ENCODE measurements around the gene TTLL7.

TTLL7 gene

DNA sequence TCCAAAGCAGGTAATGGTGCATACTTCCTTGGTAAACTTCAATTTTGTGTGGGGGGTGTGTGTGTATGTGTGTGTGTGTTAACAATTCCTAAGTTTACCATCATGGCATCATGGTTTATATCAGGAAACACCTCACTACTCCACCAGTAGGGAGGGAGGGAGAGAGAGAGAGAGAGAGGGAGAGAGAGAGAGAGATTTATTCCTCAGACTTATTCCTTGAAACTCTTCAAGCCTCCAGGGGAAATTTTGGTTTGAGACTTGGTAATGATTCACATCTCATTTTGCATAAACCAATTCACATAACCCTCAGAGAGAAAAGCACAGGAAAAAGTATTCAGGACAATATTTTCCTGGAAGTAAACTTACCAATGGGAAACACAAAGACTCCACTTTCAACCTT, 115.0 kb downstream of the TTLL7 start:
- no peak for DNase-seq (ENCODE audit: low read depth, low spot score)

DNA sequence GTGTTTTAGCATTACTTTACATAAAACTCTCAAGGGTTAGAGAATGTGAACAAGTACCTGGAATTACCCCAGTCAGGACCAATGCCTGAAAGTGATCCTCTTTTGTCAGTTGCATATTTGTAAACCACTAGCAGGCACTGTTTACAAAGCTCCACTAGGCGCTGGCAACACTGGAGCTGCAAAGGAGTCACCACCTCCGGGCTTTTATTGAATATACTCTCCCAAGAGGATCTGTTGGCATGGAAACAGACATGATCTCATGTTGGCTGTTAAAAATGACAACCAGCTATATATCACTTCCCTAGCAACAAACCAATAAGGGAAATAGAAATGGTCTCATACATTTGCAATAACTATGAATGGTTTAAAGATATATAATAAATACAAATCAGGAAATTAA, 116.0 kb downstream of the TTLL7 start:
- DNase-seq (ENCODE audit: low read depth, low spot score) = peak; percentile 11

GRCh38 chr1:83872515-83872914, 126.4 kb downstream of the TTLL7 start:
- no peak for DNase-seq (ENCODE audit: low read depth, low spot score)

- no peak for DNase-seq (ENCODE audit: low read depth, low spot score)
Observed at GRCh38 chr1:83864991-83865390, 133.9 kb downstream of the TTLL7 start.

GRCh38 chr1:83860490-83861221, 138.3 kb downstream of the TTLL7 start:
- no peak for DNase-seq (ENCODE audit: low read depth, low spot score)

DNA sequence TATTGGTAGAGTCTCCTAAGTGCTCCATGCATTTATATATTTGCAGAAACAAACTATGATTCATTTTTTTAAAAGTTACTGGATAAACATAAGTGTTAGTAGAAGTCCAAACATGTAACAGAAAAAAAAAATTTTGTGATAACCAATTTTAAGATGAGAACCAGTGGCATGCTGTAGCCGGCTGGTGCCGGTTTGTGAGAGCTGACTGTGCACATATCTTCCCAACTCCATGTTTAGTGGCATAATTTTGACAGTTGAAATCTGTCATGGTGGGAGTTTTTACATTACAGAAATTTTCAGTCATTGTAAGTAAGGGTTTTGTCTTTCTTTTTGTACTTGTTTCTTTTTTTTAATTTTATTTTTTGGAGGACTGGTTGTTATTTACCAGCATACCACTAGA, 141.2 kb downstream of the TTLL7 start:
- no peak for DNase-seq (ENCODE audit: low read depth, low spot score)

DNA sequence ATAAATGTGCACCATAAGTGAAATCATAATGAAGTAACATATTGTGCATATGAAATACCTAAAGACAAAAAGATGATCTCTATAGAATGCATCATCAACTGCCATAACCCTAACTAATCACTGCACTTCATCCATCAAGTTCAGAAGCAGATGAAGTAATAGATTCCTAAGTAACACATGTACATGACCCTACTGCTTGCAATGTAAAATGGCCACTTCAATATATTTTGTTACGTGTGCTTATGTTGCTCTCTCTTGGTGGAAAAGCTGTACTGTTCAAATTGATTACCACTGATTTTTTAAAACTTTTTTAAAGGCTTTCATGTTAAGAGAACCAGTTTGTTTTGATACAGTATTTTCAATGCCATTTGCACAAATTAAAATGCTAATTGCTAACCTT, 141.8 kb downstream of the TTLL7 start:
- DNase-seq (ENCODE audit: low read depth, low spot score) = no peak

GRCh38 chr1:83856381-83856780, 142.6 kb downstream of the TTLL7 start:
- DNase-seq (ENCODE audit: low read depth, low spot score) = no peak

DNA sequence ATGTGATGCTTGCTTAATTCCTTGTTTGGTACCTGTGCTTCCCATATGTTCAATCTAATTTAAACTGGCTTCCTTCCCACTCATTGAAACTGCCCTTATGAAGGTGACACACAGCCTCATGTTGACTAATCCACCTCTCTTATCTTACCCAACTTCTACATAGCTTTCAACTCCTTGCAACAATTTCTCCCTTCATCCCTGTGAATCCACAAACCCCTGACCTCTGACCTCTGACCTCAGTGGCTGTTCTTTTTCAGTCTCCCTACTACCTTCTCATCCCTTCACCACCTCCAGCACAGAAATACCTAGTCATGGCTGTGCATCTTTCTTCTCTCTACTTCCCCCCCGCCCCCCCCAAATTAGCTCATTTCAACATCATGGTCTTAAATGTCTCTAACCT, 144.5 kb downstream of the TTLL7 start:
- DNase-seq (ENCODE audit: low read depth, low spot score) = no peak

DNA sequence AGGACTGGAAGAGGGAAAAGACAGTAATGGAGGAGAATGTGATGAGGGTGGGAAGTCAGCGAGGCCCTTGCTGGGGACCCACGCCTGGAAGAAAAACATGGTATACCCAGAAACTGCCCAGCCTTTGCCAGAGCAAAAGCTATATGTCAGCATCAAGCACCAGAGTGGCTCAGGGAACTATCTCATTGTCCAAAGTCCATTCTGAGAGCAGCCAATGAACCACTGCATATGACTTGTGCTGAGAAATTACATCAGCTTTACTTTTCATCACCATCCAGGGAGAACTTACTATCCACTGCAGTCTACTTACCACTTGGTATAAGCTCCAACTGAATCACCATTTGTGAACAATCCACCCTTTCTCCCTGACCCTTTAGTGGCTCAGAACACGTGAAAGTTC, 148.1 kb downstream of the TTLL7 start:
- DNase-seq (ENCODE audit: low read depth, low spot score) = no peak

DNA sequence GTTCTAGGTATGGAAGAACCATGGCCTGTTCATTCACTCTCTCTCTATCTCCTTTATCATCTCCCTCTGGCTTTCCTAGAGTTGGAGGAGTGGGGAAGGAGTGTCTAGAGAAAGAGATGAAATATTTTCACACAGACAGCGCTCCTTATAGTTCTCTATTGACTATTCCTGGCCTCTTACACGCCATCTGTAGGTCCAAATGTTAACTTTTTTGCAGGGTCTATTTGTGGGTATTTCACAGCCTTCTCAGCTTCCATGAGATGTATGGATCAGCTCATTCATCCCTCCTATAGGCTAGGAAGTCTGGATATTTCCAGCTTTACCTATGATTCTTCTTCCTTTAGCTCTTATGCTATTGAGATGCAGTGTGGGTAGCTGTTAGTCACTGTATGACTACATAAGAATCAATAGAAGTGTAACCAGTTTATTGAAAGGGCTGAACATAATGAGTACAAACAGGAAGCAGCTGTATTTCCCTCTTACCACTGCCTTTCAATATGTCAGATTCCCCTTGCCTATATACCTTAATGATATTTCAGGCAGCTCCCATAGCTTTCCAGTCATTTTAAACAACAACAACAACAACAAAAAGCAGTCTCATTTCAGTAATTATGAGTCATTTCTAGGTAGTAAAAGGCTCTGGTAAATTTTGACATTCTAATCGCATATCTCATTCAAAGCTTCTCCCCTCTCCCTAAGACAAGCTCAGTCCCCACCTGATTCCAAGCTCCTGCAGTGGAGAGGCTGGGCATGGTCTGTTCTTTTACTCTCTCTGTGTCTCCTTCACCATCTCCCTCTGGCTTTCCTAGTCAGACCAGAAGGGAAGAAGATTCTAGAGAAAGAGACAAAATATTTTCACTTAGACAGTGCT, 149.5 kb downstream of the TTLL7 start:
- DNase-seq (ENCODE audit: low read depth, low spot score) = no peak

- DNase-seq (ENCODE audit: low read depth, low spot score) = no peak
Observed at GRCh38 chr1:83846138-83846537, 152.8 kb downstream of the TTLL7 start.

DNA sequence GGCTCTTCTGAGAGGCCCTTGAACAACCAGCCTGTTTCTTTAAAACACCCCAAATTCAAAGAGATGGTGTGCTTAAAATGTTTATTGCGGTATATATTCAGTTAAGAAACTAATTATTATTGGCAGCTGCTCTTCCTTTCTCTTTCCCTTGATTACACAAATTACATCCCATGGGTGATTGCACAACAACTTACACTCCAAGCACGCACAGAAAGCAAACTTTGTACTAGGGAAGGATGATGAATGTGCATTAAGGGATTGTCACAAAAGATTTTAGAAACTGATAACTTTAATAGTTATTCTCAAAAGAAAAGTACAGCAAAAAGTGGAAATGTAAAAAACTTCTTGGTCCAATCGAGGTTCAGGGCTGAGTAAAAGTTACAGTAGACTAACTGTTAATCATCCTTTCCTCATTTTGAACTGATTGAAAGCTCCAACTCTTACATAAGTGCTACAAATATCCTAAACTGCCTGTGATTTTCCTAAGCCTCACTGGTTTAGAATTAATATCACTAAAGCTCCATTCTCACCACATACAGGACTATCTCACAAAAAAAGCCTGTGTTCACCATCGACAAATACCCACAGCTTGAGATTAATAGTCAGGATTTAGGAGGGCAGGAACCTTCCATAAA, 153.4 kb downstream of the TTLL7 start:
- DNase-seq (ENCODE audit: low read depth, low spot score) = no peak

GRCh38 chr1:83844546-83844945, 154.4 kb downstream of the TTLL7 start:
- DNase-seq (ENCODE audit: low read depth, low spot score) = no peak

GRCh38 chr1:83839566-83840173, 159.3 kb downstream of the TTLL7 start:
- no peak for DNase-seq (ENCODE audit: low read depth, low spot score)

DNA sequence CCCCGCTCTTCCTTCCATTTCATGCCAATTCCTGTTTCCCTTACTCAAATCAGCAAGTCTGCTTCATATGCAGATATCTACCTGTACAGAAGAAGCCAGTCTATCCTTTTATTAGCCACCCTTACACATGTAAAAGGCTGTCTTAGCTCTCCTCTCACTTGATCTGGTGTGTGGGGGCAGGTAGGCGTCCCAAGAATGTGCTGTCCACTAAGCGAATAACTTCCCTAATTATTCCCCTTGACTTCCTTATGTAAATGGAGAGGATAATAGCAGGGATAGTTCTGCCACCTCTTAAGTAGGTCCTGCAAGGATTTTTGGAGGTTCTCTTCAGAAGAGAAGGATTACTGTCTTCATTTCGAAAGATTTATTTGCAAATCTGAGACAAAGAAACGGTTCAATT, 160.4 kb downstream of the TTLL7 start:
- DNase-seq (ENCODE audit: low read depth, low spot score) = no peak

- no peak for DNase-seq (ENCODE audit: low read depth, low spot score)
Observed at GRCh38 chr1:83836543-83836942, 162.4 kb downstream of the TTLL7 start.

GRCh38 chr1:83834621-83835264, 164.2 kb downstream of the TTLL7 start:
- no peak for DNase-seq (ENCODE audit: low read depth, low spot score)

DNA sequence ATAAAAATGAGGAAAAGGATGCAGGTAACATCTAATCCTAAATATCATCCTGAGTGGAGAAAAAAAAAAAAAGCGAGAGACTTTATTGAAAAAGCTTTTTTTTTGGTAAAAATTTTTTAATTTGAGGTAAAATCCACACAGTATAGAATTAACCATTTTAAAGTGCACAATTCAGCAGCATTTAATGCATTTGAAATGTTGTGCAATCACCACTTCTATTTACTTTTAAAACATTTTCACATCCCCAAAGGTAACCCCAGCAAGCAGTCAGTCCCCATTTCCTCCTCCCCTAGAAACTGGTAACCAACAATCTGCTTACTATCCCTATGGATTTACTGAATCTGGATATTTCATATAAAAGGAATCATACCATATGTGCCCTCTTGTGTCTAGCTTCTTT, 166.7 kb downstream of the TTLL7 start:
- DNase-seq (ENCODE audit: low read depth, low spot score) = no peak

- no peak for DNase-seq (ENCODE audit: low read depth, low spot score)
Observed at GRCh38 chr1:83829106-83829505, 169.8 kb downstream of the TTLL7 start.

- no peak for DNase-seq (ENCODE audit: low read depth, low spot score)
Observed at GRCh38 chr1:83828456-83828855, 170.5 kb downstream of the TTLL7 start.

GRCh38 chr1:83827741-83828140, 171.2 kb downstream of the TTLL7 start:
- no peak for DNase-seq (ENCODE audit: low read depth, low spot score)

Data from brain pericyte (primary cell).